ENCODE results near the gene ZNF423.

ZNF423 gene

DNA sequence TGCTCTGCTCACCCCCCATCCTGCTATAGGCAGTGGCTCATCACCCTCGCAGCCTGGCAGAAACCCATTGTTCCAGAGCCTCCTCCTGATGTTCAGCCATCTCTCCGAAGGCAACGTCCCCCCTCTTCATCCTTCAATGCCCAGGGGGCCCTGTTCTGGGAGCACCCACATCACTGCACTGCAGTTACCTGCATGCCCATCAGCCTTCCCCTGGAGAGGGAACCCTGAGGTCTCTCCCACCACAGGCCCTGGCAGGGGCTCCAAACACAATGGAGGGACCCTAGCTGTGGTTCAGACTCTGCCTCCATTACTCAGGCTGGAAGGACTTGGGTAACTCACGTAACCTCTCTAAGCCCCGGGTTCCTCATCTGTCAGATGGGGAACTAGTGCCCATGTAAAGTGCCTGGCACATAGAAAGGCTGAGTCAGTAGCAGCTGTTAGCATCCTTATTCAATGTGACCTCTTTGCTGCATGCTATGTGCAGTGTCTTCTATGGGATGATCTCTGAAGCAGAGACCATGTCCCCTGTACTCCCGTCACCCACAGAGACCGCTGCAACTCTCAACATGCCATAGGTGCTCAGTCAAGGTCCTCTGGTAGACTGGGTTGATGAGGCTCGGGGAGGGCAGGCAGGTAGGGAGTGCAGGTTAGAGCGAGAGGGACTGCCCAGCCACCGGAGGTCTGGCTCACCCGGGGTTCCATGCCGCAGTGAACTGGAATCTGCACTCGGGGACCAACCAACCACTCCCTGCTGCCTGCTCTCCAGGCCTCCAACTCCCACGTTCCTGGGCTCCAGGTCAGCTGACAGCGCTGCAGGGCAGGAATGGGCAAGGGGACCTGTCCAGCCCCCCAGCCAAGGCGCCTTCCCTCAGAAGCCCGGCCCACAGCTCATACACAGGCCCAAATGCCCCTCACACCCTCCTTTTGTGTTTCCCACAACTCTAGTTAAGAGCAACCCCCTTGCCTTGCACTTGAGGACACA lies 233.2 kb downstream of the ZNF423 start:
- DNase-seq (ENCODE audit: low spot score), result no peak

DNA sequence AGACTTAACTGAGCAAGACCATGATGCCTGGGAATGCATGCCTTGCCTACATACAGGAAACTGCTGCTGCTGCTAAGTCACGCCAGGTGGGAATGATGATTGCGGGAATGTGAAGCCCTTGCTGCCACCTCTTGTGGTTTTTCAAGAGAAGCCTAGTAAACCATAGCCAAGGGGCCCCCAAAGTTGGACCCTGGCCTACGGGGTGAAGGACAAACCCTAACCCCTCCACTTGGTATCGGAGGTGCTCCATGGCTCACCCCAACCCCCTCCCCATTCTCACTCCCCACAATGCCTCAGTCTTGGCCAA lies 233.9 kb downstream of the ZNF423 start:
- no peak for DNase-seq (ENCODE audit: low spot score)

DNA sequence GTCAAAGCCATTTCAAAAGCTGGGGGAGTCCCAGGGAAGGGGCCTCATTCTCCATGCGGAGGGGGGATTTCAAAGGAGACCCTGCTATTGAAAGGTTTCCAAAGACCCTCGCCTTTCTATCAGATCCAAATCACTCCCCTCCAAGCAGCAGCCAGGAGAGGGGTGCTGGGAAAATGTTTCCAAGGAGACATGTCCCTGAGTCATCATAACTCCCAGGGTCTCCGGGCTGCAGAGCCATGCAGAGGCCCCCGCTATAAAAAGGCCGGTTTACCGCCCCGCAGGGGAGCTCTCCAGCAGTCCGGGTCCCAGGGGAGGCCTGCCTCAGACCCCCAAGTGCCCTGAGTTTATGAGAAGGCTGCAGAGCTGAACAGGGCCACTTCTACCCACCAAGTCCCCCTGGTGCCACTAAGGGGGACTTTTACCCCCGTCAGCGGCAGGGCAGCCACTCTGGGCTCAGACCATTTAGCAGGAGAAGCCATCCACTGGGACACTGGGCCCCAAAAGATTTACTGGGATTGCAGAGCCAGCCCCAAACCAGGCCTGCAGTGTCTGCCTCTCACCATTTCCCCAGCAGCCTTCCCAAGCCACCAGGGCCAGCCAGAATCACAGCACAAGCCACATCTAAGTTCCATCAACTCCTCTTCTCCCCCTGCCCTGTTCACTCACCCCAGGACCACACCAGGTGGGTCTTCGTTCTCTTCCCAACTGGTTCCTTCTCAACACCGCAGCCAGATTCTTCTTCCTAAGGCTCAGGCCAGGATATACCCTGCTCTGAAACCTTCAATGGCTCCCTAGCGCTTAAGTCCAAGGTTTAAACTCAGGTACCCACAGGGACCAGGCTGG lies 234.4 kb downstream of the ZNF423 start:
- no peak for DNase-seq (ENCODE audit: low spot score)

DNA sequence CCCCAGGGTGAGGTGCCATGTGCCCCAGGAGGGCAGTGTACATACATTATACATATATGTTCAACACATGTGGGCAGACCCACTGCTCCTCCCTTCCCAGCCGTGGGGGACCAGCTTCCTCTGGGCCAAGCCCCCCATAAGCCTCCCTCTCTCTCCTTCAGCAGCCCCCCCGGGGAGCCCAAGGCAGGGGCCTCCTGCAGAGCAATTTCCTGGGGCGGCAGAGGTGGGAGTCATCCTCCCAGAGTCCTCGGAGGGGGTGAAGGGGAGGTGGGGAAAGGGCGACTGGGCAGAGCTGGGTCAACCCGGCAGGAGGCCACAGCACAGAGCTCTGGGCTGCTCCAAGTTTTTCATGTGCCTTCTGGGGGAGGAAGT lies 235.1 kb downstream of the ZNF423 start:
- DNase-seq (ENCODE audit: low spot score), result no peak

DNA sequence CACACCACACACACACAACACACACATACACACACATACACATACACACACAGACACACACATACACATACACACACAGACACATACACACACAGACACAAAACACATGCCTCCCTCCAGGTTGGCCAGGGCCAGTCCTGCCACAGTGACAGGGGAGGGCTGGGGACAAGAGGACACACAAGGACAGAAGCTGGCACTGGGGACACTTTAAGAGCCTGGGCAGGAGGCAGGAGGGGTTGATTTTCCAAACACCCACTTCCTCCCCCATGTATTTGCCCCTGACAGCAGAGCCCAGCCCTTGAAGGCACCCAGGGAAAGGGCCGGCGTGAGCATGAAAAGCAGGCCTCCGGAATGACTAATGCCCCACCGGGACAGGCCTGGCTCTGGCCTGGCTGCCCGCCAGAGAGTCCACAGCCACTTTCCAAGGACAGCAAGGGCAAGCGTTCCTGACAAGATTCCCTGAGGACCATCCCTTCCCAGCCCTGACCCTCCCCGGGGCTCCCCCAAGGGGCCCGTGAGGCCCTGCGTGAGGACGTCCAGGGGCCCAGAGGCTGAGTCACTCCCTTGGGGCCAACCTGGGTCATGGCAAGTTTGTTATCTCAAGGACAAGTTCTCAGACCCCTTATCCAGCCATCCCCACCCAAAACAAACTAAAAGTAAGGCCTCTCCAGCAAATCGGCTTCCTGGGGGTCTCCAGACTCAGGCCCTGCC lies 235.6 kb downstream of the ZNF423 start:
- no peak for DNase-seq (ENCODE audit: low spot score)

DNA sequence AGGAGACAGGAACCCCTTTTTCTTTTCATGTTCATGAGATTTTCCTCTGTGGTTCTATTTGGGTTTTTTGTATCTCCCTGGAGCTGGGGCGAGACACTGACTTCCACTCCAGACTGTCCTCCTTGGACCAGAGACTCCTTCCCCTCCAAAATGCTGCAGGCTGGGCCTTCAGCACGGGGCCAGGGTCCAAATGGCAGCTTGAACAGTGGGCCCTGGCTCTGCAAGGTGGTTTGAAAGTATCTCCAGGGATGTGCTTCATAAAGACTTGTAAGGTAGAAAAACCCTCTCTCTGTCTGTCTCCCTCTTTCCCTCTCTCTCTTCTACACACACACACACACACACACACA lies 236.1 kb downstream of the ZNF423 start:
- no peak for DNase-seq (ENCODE audit: low spot score)

DNA sequence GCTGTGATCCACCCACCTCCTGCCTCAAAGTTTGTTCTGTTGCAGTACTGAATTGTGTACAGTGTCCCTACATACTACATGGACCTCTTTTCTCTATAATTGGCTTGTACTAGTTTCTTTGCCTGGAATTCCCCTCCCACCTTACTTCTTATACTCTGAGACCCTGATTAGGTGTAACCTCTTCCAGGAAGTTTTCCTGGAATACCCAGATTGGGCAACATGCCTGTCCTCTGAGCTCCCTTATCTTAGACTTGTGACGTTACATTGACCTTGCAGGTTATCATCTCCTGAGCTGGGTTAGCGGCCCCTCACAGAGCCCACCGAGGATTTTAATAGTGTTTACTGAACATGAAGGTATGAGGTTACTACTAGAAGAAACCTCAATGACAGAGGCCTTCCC lies 237.0 kb downstream of the ZNF423 start:
- no peak for DNase-seq (ENCODE audit: low spot score)

DNA sequence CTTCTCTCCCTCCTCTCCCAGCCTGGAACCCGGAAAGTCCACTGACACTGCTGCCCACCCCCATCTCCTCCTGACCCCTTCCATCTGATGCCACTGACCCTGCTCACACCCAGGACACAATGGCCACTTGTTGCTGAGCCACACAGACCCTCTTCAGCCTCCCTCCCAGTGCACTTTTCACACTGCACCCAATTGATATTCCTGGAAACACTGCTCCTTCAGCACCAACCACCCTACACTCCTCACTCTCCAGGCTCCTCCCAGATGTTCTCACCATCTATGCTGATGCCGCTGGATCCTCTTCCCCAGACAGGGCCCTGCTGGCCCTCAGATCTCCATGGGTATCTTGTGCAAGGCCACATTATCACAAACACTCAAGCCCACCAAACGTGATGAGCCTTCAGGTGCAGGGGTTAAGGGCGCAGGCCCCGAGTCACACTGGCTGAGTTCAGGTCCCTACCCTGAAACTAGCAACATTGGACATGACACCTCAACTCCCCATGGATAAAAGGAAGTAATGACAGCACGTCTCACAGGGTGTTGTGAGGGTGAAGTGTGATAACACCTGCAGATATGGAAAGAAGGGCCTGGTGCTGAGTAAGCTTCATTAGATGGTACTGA lies 238.1 kb downstream of the ZNF423 start:
- DNase-seq (ENCODE audit: low spot score), result no peak

DNA sequence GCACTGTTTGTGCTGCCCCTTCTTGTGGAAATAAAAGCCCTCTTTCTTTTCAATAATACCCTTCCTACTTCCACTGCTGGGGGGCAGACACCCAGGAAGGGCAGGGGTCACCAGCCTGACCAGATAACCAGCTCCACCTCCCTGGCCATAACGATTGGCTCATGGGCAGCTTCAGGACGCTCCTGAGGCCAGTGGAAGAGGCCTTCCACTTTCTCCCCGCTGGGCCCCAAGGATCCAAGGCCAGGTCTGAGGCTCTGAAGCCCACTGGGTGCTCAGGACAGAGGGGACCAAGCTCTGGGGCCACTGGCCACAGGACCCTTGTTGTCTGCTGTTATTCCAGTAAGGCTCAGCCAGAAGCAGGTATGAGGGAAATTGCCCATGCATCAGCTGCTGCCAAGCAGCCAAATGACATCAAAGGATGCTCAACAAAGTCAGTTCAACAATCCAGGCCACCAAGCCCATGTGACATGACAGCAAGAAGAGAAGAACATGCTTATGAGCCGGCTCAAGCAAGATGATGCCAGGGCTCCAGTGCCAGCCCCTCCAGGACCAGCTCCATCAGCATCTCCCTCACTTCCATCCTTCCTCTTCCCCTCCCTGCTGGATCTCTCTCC lies 238.8 kb downstream of the ZNF423 start:
- no peak for DNase-seq (ENCODE audit: low spot score)

DNA sequence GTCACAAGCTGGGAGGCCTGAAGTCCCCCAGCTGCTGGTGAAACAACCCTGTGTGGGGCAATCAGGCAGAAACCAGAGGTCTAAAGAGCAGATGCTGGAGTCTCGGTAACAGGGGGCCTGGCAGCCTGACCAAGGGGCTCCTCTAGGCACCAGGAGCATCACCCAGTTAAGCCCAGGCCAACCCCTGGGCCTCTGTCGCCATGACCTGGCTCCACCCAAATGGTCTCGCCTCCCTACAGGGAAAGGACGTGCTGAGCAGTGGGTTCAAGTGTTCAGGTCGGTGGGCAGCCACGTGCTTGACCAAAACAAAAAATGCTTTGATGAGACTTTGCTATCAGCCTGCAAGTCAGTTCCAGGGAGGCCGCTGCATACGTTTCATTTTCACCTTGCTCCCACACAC lies 240.3 kb downstream of the ZNF423 start:
- DNase-seq (ENCODE audit: low spot score), result no peak

- no peak for DNase-seq (ENCODE audit: low spot score)
Measured at GRCh38 chr16:49610983-49611382, 244.9 kb downstream of the ZNF423 start.

DNA sequence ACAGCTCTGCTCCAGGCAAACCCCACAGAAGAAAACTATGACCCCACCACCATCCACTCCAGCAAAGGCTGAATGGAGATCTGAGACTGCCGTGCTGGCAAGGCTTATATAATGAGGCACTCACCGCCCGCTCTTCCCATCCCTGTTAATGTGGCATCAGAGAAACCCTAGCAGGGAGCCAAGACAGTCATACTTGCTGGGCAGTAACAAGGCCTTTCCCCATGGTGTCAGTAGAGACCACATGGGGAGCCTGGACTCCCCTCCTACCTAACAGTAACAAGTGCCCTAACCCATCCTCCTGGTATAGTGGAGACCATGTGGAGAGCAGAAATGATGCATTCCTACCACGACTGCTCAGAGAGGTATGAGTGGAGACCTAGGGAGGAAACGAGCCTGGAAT lies 247.1 kb downstream of the ZNF423 start:
- DNase-seq (ENCODE audit: low spot score), result no peak

DNA sequence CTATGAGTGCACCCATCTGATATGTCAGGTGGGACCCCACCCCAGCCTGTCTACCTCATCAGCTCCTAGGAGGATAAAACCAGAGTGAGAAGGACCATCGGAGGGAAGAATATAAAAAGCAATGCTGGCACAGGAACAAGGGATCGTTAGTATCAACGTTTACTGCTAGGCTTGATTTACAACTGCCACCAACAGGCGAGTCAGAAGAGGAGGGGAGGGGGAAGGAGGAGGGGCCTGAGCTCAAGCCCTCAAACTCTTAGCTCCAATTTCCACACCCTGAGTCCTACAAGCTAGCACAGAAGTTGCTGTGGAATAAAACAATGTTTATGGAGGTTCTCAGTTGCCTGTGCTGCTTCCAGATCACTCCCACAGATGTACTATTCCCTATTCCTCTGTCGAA lies 247.8 kb downstream of the ZNF423 start:
- DNase-seq (ENCODE audit: low spot score), result no peak

- no peak for DNase-seq (ENCODE audit: low spot score)
Measured at GRCh38 chr16:49605536-49606254, 250.2 kb downstream of the ZNF423 start.

GRCh38 chr16:49604602-49605001 lies 251.3 kb downstream of the ZNF423 start:
- no peak for DNase-seq (ENCODE audit: low spot score)

DNA sequence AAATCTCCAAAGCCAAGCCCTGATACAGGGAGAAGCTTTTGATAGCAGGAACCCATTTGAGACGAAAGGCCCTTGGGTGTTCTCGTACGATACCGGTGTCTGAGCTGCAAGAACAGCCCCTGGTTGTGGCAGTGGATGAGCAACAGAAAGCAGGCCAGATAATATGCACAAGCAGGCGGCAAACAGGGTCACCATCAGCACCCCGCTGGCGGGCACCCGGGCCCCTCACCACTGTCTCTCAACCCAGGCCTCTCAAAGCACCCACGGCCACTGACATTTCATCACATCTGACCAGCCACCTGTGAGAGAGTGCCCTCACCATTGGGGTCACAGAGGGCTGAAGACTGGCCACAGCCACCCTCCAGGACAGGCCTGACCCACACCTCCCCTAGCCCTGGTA lies 252.0 kb downstream of the ZNF423 start:
- no peak for DNase-seq (ENCODE audit: low spot score)

DNA sequence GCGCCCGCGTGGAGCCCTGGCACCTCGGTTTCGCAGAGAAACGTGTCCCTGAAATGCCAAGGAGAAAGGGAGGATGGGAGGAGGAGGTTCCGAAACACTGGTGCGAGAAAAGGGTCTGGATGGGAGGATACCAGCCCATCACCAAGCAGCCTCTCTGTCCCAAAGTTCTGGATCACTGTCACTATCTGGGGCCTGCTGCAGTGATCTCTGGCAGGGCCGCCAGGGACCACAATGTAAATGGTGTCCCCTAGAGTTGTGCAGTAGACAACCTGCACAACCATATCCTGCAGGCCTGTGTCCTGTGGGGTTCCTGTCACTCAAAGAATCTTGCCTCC lies 253.0 kb downstream of the ZNF423 start:
- no peak for DNase-seq (ENCODE audit: low spot score)

- DNase-seq (ENCODE audit: low spot score), result no peak
Measured at GRCh38 chr16:49602201-49602975, 253.5 kb downstream of the ZNF423 start.

DNA sequence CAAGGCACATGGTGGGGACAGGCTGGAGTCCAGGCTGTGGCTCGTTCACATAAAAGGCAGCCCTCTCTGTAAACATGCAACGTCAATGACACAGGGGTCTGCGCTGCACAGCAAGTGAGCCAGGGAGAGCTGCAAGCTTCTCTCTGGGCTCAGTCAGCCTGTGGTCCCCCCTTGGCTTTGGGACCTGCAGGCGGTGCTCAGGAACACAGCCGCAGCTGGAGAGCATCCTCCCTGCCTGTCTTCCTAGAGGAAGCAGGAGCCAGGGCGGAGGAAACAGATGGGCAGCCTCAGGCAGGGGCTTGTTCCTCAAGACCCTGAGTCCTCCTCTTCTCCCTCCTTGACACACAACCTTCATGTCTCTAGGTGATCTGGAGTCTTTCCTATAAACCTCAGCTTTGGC lies 254.3 kb downstream of the ZNF423 start:
- no peak for DNase-seq (ENCODE audit: low spot score)

DNA sequence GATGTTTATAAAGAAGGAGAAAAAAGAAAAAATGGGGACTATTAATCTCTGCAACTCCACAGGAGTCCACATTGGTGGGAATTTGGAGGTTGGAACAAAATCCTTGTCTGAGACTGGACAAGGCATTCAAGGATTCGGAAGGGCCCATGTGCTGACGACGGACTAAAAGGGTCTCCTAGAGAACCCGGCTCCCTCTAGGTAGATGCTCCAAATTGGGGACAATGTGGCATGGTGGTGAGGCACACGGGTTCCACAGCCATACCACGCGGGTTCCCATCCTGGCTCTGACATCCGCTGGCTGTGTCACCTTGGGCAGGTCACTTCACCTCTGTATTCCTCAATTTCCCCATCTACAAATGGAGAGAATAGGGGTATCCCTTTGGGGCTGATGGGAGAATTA lies 254.9 kb downstream of the ZNF423 start:
- no peak for DNase-seq (ENCODE audit: low spot score)

DNA sequence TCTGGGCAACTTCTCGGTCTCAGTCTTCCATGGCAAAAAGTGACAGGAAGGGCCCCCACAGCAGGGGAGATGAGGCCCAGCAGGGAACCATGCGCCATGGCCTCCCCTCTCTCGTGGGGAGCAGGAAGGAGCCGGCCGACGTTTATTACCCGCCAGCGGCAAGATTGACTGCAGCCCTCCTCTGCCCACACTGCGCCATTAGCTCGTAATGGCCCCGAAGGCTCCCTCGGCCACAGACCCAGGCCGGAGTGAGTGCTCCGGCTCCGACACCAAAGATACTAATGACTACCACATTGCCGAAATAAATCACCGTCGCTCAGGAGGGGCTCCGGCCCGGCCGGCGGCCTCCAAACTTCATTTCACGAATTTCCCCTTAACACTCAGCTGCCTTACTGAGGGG lies 255.4 kb downstream of the ZNF423 start:
- DNase-seq (ENCODE audit: low spot score), result no peak

Data from germinal center (tissue), 1 donor.